ENCODE results near the gene RAD51D. TPM values are rescaled to one million over a fixed set of nuclear protein-coding genes. Genes with fewer than 3 reads are reported as not detected.

Gene RAD51D
- 6.4 and 8.2 TPM in 2 replicates for total RNA-seq

DNA sequence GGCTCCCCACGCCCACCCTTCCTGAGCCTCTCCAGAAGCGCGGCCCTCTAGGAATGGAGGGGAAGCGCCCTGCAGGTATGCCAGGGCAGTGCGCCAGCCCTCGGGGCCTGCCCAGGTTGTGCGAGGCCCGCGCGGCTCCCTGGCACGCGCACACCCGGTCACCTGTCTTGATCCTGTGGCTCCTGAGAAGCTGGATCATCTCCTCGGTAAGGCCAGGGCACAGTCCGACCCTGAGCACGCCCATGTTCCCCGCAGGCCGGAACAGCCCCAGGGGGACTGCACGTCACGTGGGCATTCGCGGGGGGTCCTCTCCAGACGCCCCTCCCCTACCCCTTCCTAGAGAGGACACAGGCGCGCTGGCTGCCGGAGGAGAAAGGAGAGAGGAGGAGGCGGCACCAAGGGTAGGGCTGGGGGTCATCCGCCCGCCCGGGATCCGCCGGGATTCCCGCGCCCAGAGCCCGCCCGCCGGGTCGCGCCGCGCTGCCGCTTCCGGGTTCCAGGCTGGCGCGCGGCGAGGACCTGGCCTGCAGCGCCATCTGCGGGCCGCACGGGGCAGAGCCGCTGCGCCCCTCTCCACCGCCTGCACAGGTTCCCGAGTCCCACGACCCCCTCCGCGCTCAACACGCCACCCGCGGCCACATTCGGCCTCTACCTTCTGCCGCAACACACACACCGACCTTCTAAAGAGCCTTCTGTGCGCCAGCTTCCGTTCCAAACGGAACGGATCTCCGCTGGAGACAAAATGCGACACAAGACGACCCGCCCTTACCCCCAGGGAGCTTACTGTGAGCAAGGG is at the start of gene RAD51D:
Gene RAD51D (minus strand): TSS at position 491 of the 796 bp plus-strand sequence. CDS start 247 bp downstream, at position 244.

GRCh38 chr17:35147375-35147905 is 27.8 kb upstream of the RAD51D start, which contains the start of gene UNC45B:
Gene UNC45B (plus strand): TSS chr17:35147817. CDS start chr17:35148264, 447 bp downstream.

GRCh38 chr17:35141681-35142466 is 22.2 kb upstream of the RAD51D start, which contains the start of gene NLE1:
Gene NLE1 (minus strand): TSS chr17:35142303. CDS start chr17:35142275, 28 bp downstream.

GRCh38 chr17:35121315-35121714 is 1.7 kb upstream of the RAD51D start, which contains the start of gene FNDC8:
Gene FNDC8 (plus strand): TSS chr17:35121615. CDS start chr17:35121694, 79 bp downstream.

DNA sequence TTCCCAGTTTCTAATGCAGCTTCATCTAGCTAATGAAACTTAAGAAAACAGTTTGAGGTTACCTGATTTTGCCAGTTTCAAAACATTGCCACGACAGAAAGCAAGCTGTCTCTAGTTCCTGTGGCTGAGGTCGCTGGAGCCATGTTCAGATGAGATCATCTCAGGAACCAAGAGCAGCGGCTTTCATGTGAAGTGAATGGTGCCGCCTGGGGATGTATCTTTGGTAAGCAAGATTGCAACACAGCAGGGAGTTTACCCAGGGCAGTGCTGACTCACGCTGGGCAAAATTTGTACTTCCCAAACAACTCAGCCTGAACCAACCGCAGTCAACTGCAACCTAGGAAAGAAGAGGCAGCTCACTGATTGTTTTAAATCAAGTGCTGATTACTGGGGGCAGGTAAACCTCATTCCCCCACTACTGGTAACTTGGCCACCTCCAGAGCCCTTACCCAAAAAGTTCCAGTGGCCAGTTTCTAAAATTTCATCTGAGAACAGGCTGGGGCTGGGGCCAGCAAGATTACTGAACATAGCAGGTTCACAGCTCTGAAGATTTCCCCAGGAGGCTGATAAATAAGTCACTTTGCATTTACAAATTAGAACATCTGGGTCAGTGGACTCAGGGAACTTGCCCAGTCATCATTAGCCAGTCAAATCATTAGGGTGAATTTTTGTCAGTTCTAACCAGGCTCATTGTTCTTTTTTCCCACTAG is 56.0 kb downstream of the RAD51D start, which contains the start of gene RFFL:
Gene RFFL (minus strand): TSS at position 194 of the 710 bp plus-strand sequence. CDS start 37,154 bp downstream, outside the sequence.

Other genes with a start within 250 kb of the RAD51D start
- 1.8 and 3.0 TPM in 2 replicates for gene CCT6B, start 158.4 kb downstream of the RAD51D start, total RNA-seq
- gene ZNF830, start 158.3 kb downstream of the RAD51D start, total RNA-seq, result 11.8 and 16.2 TPM in 2 replicates
- 28.3 and 34.0 TPM in 2 replicates for gene LIG3, start 139.3 kb downstream of the RAD51D start, total RNA-seq
- gene RFFL, start 56.2 kb downstream of the RAD51D start, total RNA-seq, result 5.9 and 6.1 TPM in 2 replicates
- not detected in 2 replicates for gene FNDC8, start 1.8 kb upstream of the RAD51D start, total RNA-seq
- 14.6 and 15.9 TPM in 2 replicates for gene NLE1, start 22.4 kb upstream of the RAD51D start, total RNA-seq
- not detected in 2 replicates for gene UNC45B, start 28.0 kb upstream of the RAD51D start, total RNA-seq
- not detected in 2 replicates for gene SLC35G3, start 74.5 kb upstream of the RAD51D start, total RNA-seq
- 61.7 and 67.7 TPM in 2 replicates for gene SLFN5, start 123.2 kb upstream of the RAD51D start, total RNA-seq